GM19025 (cell line): ENCODE data around the gene RELCH.
A peak's percentile ranks its signal among the peaks of the same experiment; 100 is the strongest.

ENCODE experiments used
- ATAC-seq: cut with Tn5 transposase; IDR thresholded peaks from one replicate; pipeline ENCODE4 v1.9.1; 2021; ENCODE audit warnings: mild to moderate bottlenecking, low read depth, moderate library complexity; ENCODE audit not compliant: unreplicated experiment

The RELCH gene

GRCh38 chr18:62186499-62186773 lies 619 bp upstream of the RELCH start:
- peak; percentile 2 for ATAC-seq

- no peak for ATAC-seq
These were observed 772 bp downstream of the RELCH start for GRCh38 chr18:62187543-62188510.

GRCh38 chr18:62189208-62189607 lies 2.2 kb downstream of the RELCH start:
- ATAC-seq = no peak

- no peak for ATAC-seq
These were observed 9.0 kb downstream of the RELCH start for GRCh38 chr18:62196079-62196478.

- no peak for ATAC-seq
These were observed 9.9 kb downstream of the RELCH start for GRCh38 chr18:62196980-62197379.

GRCh38 chr18:62198259-62198658 lies 11.2 kb downstream of the RELCH start:
- ATAC-seq = no peak

GRCh38 chr18:62199629-62200028 lies 12.6 kb downstream of the RELCH start:
- no peak for ATAC-seq

- ATAC-seq = no peak
These were observed 13.3 kb downstream of the RELCH start for GRCh38 chr18:62200121-62200914.

- no peak for ATAC-seq
These were observed 14.8 kb downstream of the RELCH start for GRCh38 chr18:62201870-62202269.

- no peak for ATAC-seq
These were observed 18.8 kb downstream of the RELCH start for GRCh38 chr18:62205824-62206223.

- ATAC-seq = no peak
These were observed 19.5 kb downstream of the RELCH start for GRCh38 chr18:62206593-62206992.

GRCh38 chr18:62209046-62209445 lies 22.0 kb downstream of the RELCH start:
- no peak for ATAC-seq

GRCh38 chr18:62210138-62210537 lies 23.1 kb downstream of the RELCH start:
- ATAC-seq = no peak

- ATAC-seq = no peak
These were observed 24.3 kb downstream of the RELCH start for GRCh38 chr18:62211325-62211828.

GRCh38 chr18:62214790-62215189 lies 27.7 kb downstream of the RELCH start:
- ATAC-seq = no peak

GRCh38 chr18:62224229-62224628 lies 37.2 kb downstream of the RELCH start:
- no peak for ATAC-seq

- no peak for ATAC-seq
These were observed 39.0 kb downstream of the RELCH start for GRCh38 chr18:62226047-62226446.

GRCh38 chr18:62236252-62236651 lies 49.2 kb downstream of the RELCH start:
- no peak for ATAC-seq

GRCh38 chr18:62239475-62239874 lies 52.4 kb downstream of the RELCH start:
- ATAC-seq = no peak

- no peak for ATAC-seq
These were observed 55.9 kb downstream of the RELCH start for GRCh38 chr18:62242955-62243354.

GRCh38 chr18:62245177-62245576 lies 58.1 kb downstream of the RELCH start:
- no peak for ATAC-seq
